Ramos (cell line): ENCODE measurements around the gene OR2M4.
"Not testable (repeated sequence)": the region's sequence is repeated elsewhere in the genome, so short reads cannot be mapped to it uniquely, and the experiment has no call there.

Source experiments
- in situ Hi-C: fragments of 300-500 bp; cut with MboI; formaldehyde crosslinking; loops from one replicate; pipeline ENCODE4 v1.14.3; 2022; ENCODE audit warnings: low sequenced_read_pairs; ENCODE audit not compliant: unreplicated experiment

The OR2M4 gene, protein sequence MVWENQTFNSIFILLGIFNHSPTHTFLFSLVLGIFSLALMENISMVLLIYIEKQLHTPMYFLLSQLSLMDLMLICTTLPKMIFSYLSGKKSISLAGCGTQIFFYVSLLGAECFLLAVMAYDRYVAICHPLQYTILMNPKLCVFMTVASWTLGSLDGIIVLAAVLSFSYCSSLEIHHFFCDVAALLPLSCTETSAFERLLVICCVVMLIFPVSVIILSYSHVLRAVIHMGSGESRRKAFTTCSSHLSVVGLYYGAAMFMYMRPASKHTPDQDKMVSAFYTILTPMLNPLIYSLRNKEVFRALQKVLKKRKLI

GRCh38 chr1:248231117-248231516, at the start of gene OR2M4:
OR2M4 (plus strand) TSS chr1:248231417; CDS start chr1:248238929, 7,512 bp downstream.
- in situ Hi-C loops: no loop called here

DNA sequence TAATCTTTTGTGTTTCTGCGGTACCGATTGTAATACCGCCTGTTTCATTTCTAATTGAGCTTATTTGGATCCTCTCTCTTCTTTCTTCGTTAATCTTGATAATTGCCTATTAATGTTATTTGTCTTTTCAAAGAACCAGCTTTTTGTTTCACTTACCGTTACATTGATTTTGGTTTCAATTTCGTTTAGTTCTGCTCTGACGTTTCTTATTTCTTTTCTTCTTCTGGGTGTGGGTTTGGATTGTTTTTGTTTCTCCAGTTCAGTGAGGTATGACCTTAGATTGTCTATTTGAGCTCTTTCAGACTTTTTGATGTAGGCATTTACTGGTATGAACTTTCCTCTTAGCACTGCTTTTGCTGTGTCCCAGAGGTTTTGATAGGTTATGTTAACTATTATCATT, 47.2 kb upstream of the OR2M4 start:
- in situ Hi-C loops: no loop called here

GRCh38 chr1:248187363-248187762, 43.9 kb upstream of the OR2M4 start:
- in situ Hi-C loops: no loop called here

DNA sequence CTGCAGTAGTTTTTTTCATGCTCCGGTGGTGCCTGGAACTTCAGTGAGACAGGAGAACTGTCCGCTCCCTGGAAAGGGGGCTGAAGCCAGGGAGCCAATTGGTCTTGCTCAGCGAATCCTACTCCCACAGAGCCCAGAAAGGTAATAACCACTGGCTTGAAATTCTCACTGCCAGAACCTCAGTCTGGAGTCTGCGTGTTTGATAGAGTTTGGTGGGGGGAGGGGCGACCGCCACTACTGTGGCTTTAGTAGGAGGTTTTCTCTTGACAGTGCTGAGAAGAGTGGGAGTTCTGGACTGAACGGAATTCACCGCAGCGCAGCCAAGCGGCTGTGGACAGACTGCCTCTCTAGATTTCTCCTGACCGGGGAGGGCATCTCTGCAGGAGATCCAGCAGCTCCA, 42.2 kb upstream of the OR2M4 start:
- in situ Hi-C loops: no loop called here

GRCh38 chr1:248194117-248194516, 37.1 kb upstream of the OR2M4 start:
- in situ Hi-C loops: no loop called here

GRCh38 chr1:248196965-248197364, 34.3 kb upstream of the OR2M4 start, which contains the start of gene OR2M3:
OR2M3 (plus strand) TSS chr1:248197265; CDS start chr1:248203068, 5,803 bp downstream.
- in situ Hi-C loops: no loop called here

DNA sequence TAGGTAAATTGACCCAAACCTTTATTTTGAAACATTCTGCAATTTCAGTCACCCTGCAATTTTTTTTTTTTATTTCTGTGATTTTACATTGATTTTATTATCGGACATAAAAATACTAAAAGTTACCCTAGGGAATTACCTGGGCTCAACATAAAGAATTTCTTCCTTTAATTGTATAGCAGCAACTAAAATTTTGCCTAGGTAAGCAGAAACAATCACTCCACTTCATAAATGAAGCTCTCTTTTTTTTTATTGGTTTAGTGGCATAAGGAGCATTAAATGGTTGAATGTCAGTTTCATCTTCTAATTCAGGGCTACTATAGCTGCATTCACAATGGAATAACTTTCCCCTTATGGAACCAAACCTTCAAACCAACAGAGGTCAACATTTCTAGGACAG, 15.3 kb upstream of the OR2M4 start:
- in situ Hi-C loops: no loop called here

GRCh38 chr1:248225537-248225936, 5.7 kb upstream of the OR2M4 start:
- in situ Hi-C loops: no loop called here

GRCh38 chr1:248229360-248229908, 1.8 kb upstream of the OR2M4 start:
- in situ Hi-C loops: no loop called here

- in situ Hi-C loops: no loop called here
These were observed 8.3 kb downstream of the OR2M4 start for GRCh38 chr1:248239478-248239877.

GRCh38 chr1:248243204-248243603, 12.0 kb downstream of the OR2M4 start:
- in situ Hi-C loops: no loop called here

- in situ Hi-C loops: not testable (repeated sequence)
These were observed 28.1 kb downstream of the OR2M4 start for GRCh38 chr1:248259309-248259708.

- in situ Hi-C loops: no loop called here
These were observed 37.0 kb downstream of the OR2M4 start for GRCh38 chr1:248268178-248268577.

- in situ Hi-C loops: not testable (repeated sequence)
These were observed 42.0 kb downstream of the OR2M4 start for GRCh38 chr1:248273225-248273624.

DNA sequence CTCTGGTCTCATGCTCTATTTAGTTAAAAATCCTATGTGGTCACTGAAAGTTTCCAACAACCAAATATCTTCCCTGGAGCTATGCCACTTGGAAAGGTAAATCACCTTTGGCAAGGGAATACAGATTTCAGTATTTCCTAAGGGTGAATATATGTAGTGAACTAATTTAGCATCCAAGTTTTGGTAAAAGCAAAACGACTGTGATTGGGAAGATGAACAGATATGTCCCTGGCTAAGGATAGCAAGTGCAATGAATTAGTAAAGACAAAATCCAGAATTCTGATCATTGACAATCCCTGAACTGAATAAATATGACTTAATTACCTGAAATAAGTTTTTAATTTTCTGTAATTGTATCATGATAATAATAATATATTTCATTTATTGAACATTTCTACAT, 46.7 kb downstream of the OR2M4 start, which contains the start of gene OR2T33:
OR2T33 (minus strand) TSS at position 101 of the 400 bp plus-strand sequence. CDS start 4,162 bp downstream, outside the sequence.
- in situ Hi-C loops: no loop called here

- in situ Hi-C loops: no loop called here
These were observed 57.2 kb downstream of the OR2M4 start for GRCh38 chr1:248288391-248288790.
